ENCODE data around the gene SIN3A.
"Not testable (repeated sequence)": the region's sequence is repeated elsewhere in the genome, so short reads cannot be mapped to it uniquely, and the experiment has no call there.

Gene SIN3A

GRCh38 chr15:75446151-75446550 is 5.3 kb downstream of the SIN3A start:
- TF ChIP-seq CTCF (IDR thresholded peaks at IDR 0.05), result no peak
- no peak for TF ChIP-seq ZFX (IDR thresholded peaks at IDR 0.05; ENCODE audit: borderline replicate concordance)
- H3K27ac ChIP-seq, result no peak overlapping the region

GRCh38 chr15:75445324-75445723 is 6.2 kb downstream of the SIN3A start:
- not testable (repeated sequence) for H3K27ac ChIP-seq

GRCh38 chr15:75443972-75444453 is 7.5 kb downstream of the SIN3A start:
- not testable (repeated sequence) for H3K27ac ChIP-seq

GRCh38 chr15:75437721-75438120 is 13.8 kb downstream of the SIN3A start:
- TF ChIP-seq ZFX (IDR thresholded peaks at IDR 0.05; ENCODE audit: borderline replicate concordance) (no peak), CTCF (IDR thresholded peaks at IDR 0.05) (no peak)
- no peak overlapping the region for H3K27ac ChIP-seq

GRCh38 chr15:75436881-75437280 is 14.6 kb downstream of the SIN3A start:
- H3K27ac ChIP-seq, result no peak overlapping the region
- TF ChIP-seq CTCF (IDR thresholded peaks at IDR 0.05) (no peak), ZFX (IDR thresholded peaks at IDR 0.05; ENCODE audit: borderline replicate concordance) (no peak)

GRCh38 chr15:75431682-75432081 is 19.8 kb downstream of the SIN3A start:
- TF ChIP-seq CTCF (IDR thresholded peaks at IDR 0.05), result no peak
- no peak for TF ChIP-seq ZFX (IDR thresholded peaks at IDR 0.05; ENCODE audit: borderline replicate concordance)
- no peak overlapping the region for H3K27ac ChIP-seq

GRCh38 chr15:75431270-75431669 is 20.2 kb downstream of the SIN3A start:
- H3K27ac ChIP-seq, result no peak overlapping the region
- no peak for TF ChIP-seq CTCF (IDR thresholded peaks at IDR 0.05)
- TF ChIP-seq ZFX (IDR thresholded peaks at IDR 0.05; ENCODE audit: borderline replicate concordance), result no peak

- TF ChIP-seq ZFX (IDR thresholded peaks at IDR 0.05; ENCODE audit: borderline replicate concordance) (no peak), CTCF (IDR thresholded peaks at IDR 0.05) (no peak)
- no peak overlapping the region for H3K27ac ChIP-seq
Observed at GRCh38 chr15:75430259-75430658, 21.2 kb downstream of the SIN3A start.
